ENCODE measurements around the gene CBX3.
A peak's percentile ranks its signal among the peaks of the same experiment; 100 is the strongest.
"Not testable (repeated sequence)": the region's sequence is repeated elsewhere in the genome, so short reads cannot be mapped to it uniquely, and the experiment has no call there.

The CBX3 gene

GRCh38 chr7:26188206-26188956 lies 13.2 kb upstream of the CBX3 start:
- DNase-seq, result no peak

- no peak for DNase-seq
Measured at GRCh38 chr7:26188957-26189541, 12.5 kb upstream of the CBX3 start.

GRCh38 chr7:26189697-26190096 lies 11.8 kb upstream of the CBX3 start:
- no peak for DNase-seq

GRCh38 chr7:26190417-26190869 lies 11.1 kb upstream of the CBX3 start:
- no peak for DNase-seq

GRCh38 chr7:26191233-26191973 lies 10.1 kb upstream of the CBX3 start:
- DNase-seq, result no peak

GRCh38 chr7:26191974-26192479 lies 9.5 kb upstream of the CBX3 start:
- DNase-seq, result no peak

GRCh38 chr7:26192485-26193087 lies 9.0 kb upstream of the CBX3 start:
- no peak for DNase-seq

GRCh38 chr7:26193432-26194207 lies 7.9 kb upstream of the CBX3 start:
- DNase-seq, result no peak

GRCh38 chr7:26194764-26195163 lies 6.8 kb upstream of the CBX3 start:
- DNase-seq, result not testable (repeated sequence)

- DNase-seq, result no peak
Measured at GRCh38 chr7:26195182-26195581, 6.4 kb upstream of the CBX3 start.

- no peak for DNase-seq
Measured at GRCh38 chr7:26195867-26196657, 5.5 kb upstream of the CBX3 start.

- DNase-seq, result no peak
Measured at GRCh38 chr7:26197153-26198115, 4.1 kb upstream of the CBX3 start.

GRCh38 chr7:26198133-26198780 lies 3.3 kb upstream of the CBX3 start:
- DNase-seq, result peak; percentile 53

- DNase-seq, result no peak
Measured at GRCh38 chr7:26198781-26199169, 2.8 kb upstream of the CBX3 start.

GRCh38 chr7:26199301-26200037 lies 2.1 kb upstream of the CBX3 start:
- no peak for DNase-seq

GRCh38 chr7:26200038-26200443 lies 1.5 kb upstream of the CBX3 start:
- DNase-seq, result peak; percentile 79

GRCh38 chr7:26200444-26201246 lies 900 bp upstream of the CBX3 start, which contains the start of gene HNRNPA2B1:
HNRNPA2B1 (minus strand) TSS chr7:26200746; CDS start chr7:26200577, 169 bp downstream.
- peak; percentile 99 for DNase-seq
